HepG2 (cell line): ENCODE data around the gene GPR148. TPM values are rescaled to one million over a fixed set of nuclear protein-coding genes. Genes with fewer than 3 reads are reported as not detected.
A peak's percentile ranks its signal among the peaks of the same experiment; 100 is the strongest.

Experiments used
- ATF7-NPFF ChIP-seq: sonication (generic); formaldehyde crosslinking; IDR thresholded peaks from 2 replicates; pipeline ENCODE4 v1.8.1; 2023; ENCODE audit warnings: mild to moderate bottlenecking, low read depth, missing genetic modification reagents, moderate library complexity
- CENPT ChIP-seq: sonication (generic); formaldehyde crosslinking; IDR thresholded peaks from 2 replicates; pipeline ENCODE4 v1.8.0; 2022; ENCODE audit warnings: low read depth, mild to moderate bottlenecking, moderate library complexity, missing genetic modification reagents
- GABPB1 ChIP-seq: IDR thresholded peaks from 2 replicates; pipeline ENCODE4 v1.6.1; 2016; ENCODE audit warnings: mild to moderate bottlenecking, missing genetic modification reagents, moderate library complexity, missing compliant biosample characterization
- HNF4G ChIP-seq, 2 experiments: sonication (generic) in 1 of 2; formaldehyde crosslinking in 1 of 2; IDR thresholded peaks; 2 replicates each; pipeline versions ENCODE4 v1.4.0 to v1.6.1; 2011 to 2020; ENCODE audit warnings: borderline replicate concordance in 2 of 2, low read depth in 2 of 2, mild to moderate bottlenecking in 2 of 2, low read length in 1 of 2, missing genetic modification reagents in 1 of 2, moderate library complexity in 1 of 2
- HOXA5 ChIP-seq: sonication (generic); formaldehyde crosslinking; IDR thresholded peaks from 2 replicates; pipeline ENCODE4 v1.4.0; 2020; ENCODE audit warnings: missing genetic modification reagents
- HOXD1 ChIP-seq: sonication (generic); formaldehyde crosslinking; IDR thresholded peaks from 2 replicates; pipeline ENCODE4 v1.5.0; 2020; ENCODE audit warnings: missing genetic modification reagents
- KAT8 ChIP-seq: IDR thresholded peaks from 2 replicates; pipeline ENCODE4 v1.6.1; 2016; ENCODE audit warnings: missing genetic modification reagents, missing compliant biosample characterization
- KLF6 ChIP-seq: IDR thresholded peaks from 2 replicates; pipeline ENCODE4 v1.8.0; 2016; ENCODE audit warnings: missing biosample characterization, missing genetic modification reagents
- NRL ChIP-seq: sonication (generic); formaldehyde crosslinking; IDR thresholded peaks from 2 replicates; pipeline ENCODE4 v1.5.0; 2020; ENCODE audit warnings: missing genetic modification reagents, mild to moderate bottlenecking, moderate library complexity, borderline replicate concordance
- SOX6 ChIP-seq, 2 experiments: fragments of 450-650 bp in 1 of 2; sonication (generic) in 1 of 2; formaldehyde crosslinking in 1 of 2; IDR thresholded peaks; 2 replicates each; pipeline versions ENCODE4 v1.4.0 to v1.6.1; 2017 to 2020; ENCODE audit warnings: antibody characterized with exemption in 1 of 2, mild to moderate bottlenecking in 1 of 2, missing genetic modification reagents in 1 of 2
- TCF12 ChIP-seq, 2 experiments: fragments of 450-650 bp in 1 of 2; sonication (generic) in 1 of 2; formaldehyde crosslinking in 1 of 2; IDR thresholded peaks; 2 replicates each; pipeline versions ENCODE4 v1.6.1 to v1.8.0; 2017 to 2022; ENCODE audit warnings: antibody characterized with exemption in 1 of 2, mild to moderate bottlenecking in 1 of 2, missing genetic modification reagents in 1 of 2, moderate library complexity in 1 of 2
- XBP1 ChIP-seq: sonication (generic); formaldehyde crosslinking; IDR thresholded peaks from 2 replicates; pipeline ENCODE4 v1.5.0; 2020; ENCODE audit warnings: missing genetic modification reagents
- ZMYM4 ChIP-seq: sonication (generic); formaldehyde crosslinking; IDR thresholded peaks from 2 replicates; pipeline ENCODE4 v1.8.1; 2023; ENCODE audit warnings: mild to moderate bottlenecking, missing genetic modification reagents
- ZNF563 ChIP-seq: sonication (generic); formaldehyde crosslinking; IDR thresholded peaks from 2 replicates; pipeline ENCODE4 v1.8.0; 2022; ENCODE audit warnings: mild to moderate bottlenecking, moderate library complexity, missing genetic modification reagents
- ZNF749 ChIP-seq: sonication (generic); formaldehyde crosslinking; IDR thresholded peaks from 2 replicates; pipeline ENCODE4 v1.8.0; 2022; ENCODE audit warnings: mild to moderate bottlenecking, missing genetic modification reagents, moderate library complexity, borderline replicate concordance
- ZNF766 ChIP-seq: sonication (generic); formaldehyde crosslinking; IDR thresholded peaks from 2 replicates; pipeline ENCODE4 v1.5.0; 2020; ENCODE audit warnings: missing genetic modification reagents, borderline replicate concordance
- ZSCAN29 ChIP-seq: sonication (generic); formaldehyde crosslinking; conservative IDR thresholded peaks from 2 replicates; pipeline ENCODE4 v1.4.0; 2020; ENCODE audit warnings: mild to moderate bottlenecking, missing genetic modification reagents
- ZZZ3 ChIP-seq: sonication (generic); formaldehyde crosslinking; IDR thresholded peaks from 2 replicates; pipeline ENCODE4 v1.4.0; 2020; ENCODE audit warnings: missing genetic modification reagents, mild to moderate bottlenecking, borderline replicate concordance
- polyA plus RNA-seq, 8 experiments: library from polyadenylated mRNA; depleted of rRNA in 3 of 8; stranded (reverse) in 7 of 8; unstranded in 1 of 8; fragments of >200 nt; fragmentation: Illumina TruSeq in 4 of 8; extraction: Trizol in 4 of 8; gene quantifications; 2 replicates each; pipeline versions ENCODE4 v1.2.1 to v1.2.3, GENCODE V29; 2011 to 2016; ENCODE audit warnings: low read depth in 4 of 8, missing spikeins in 1 of 8, mixed read lengths in 1 of 8; ENCODE audit not compliant: insufficient read depth in 1 of 8
- total RNA-seq, 5 experiments: library from RNA; depleted of rRNA; stranded (reverse); fragments of >200 nt; fragmentation: Illumina TruSeq; extraction: Trizol; gene quantifications; 2 replicates each; pipeline ENCODE4 v1.2.3, GENCODE V29; 2016; ENCODE audit warnings: low read depth in 1 of 5
- TF ChIP-seq, protein P1 (sequence below): sonication (generic); formaldehyde crosslinking; IDR thresholded peaks from 2 replicates; pipeline ENCODE4 v1.8.1; 2023; ENCODE audit warnings: missing genetic modification reagents, mild to moderate bottlenecking, borderline replicate concordance
- TF ChIP-seq, protein P2 (sequence below): sonication (generic); formaldehyde crosslinking; IDR thresholded peaks from 2 replicates; pipeline ENCODE4 v1.4.0; 2020; ENCODE audit warnings: low read depth, mild to moderate bottlenecking, missing genetic modification reagents
- TF ChIP-seq, protein P3 (sequence below): sonication (generic); formaldehyde crosslinking; IDR thresholded peaks from 2 replicates; pipeline ENCODE4 v1.5.1; 2020; ENCODE audit warnings: mild to moderate bottlenecking, missing genetic modification reagents

GPR148 gene
- total and polyA plus RNA-seq, 2 of the 13 experiments (the other 11 are each of a cell fraction or from before 2014, with no cell fraction given) = not detected

DNA sequence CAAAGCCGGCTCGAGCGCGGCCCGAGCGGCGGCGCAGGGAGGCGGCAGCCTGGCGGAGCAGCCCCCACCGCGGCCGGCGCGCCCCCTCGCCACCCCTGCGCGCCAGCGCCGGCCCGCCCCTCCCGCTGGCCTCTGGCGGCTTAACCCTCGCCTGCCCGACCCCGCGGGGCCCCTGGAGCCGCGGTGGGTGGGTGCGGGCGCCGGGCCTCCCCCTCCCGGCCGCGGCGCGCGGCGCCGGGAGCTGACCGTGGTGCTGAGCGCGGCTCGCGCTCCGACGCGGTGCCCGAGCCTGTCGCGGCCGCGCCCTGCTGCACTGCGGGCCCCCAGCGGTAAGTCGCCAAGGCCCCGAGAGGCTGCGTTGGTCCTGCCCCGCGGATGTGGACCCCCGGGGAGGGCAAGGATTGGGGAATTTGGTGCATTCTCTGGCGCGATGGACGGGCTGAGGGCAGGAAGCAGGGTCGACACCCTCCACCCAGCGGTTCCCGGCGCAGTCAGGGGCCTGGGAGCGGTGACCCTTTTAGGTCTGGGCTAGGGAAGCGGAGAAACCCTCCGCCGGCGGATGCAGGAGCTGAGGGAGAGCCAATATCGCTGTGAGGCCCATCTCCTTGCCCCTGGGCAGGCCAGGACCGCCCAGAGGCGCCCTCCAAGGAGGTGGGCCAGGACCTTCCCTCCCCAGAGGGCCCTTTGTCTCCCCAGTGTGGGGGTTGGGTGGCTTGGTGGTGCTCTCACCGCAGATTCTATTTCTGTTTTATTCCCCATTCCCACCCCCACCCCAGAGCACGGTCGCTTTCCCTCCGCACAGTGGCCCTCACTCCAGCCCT is 27.4 kb downstream of the GPR148 start (continued):
- TF ChIP-seq ATF7-NPFF (CRISPR knock-in tag) (peak; percentile 88; the same call in 1 of the 2 replicates), ZZZ3 (CRISPR knock-in tag) (no peak), GABPB1 (CRISPR knock-in tag) (peak; percentile 44; the same call in 1 of the 2 replicates), HOXD1 (CRISPR knock-in tag) (no peak), SOX6 (IDR thresholded peaks at IDR 0.05) (no peak), SOX6 (CRISPR knock-in tag; IDR thresholded peaks at IDR 0.05) (no peak), HOXA5 (CRISPR knock-in tag) (peak; percentile 44; the same call in 1 of the 2 replicates), ZSCAN29 (CRISPR knock-in tag) (no peak), ZNF563 (CRISPR knock-in tag) (peak; percentile 89; the same call in 1 of the 2 replicates), HNF4G (IDR thresholded peaks at IDR 0.05; ENCODE audit: borderline replicate concordance, low read depth, low read length) (no peak), HNF4G (CRISPR knock-in tag; IDR thresholded peaks at IDR 0.05; ENCODE audit: borderline replicate concordance, low read depth) (no peak), KLF6 (0 out of 2 replicates have a peak, but pooled peaks have one; percentile 47), NRL (CRISPR knock-in tag) (no peak), XBP1 (CRISPR knock-in tag) (no peak), TCF12 (IDR thresholded peaks at IDR 0.05) (no peak), TCF12 (CRISPR knock-in tag; IDR thresholded peaks at IDR 0.05) (no peak), CENPT (0 out of 2 replicates have a peak, but pooled peaks have one; percentile 64), ZNF766 (no peak), ZMYM4 (0 out of 2 replicates have a peak, but pooled peaks have one; percentile 26), KAT8 (CRISPR knock-in tag) (no peak), ZNF749 (CRISPR knock-in tag) (0 out of 2 replicates have a peak, but pooled peaks have one; percentile 48)
- TF ChIP-seq, protein P1, sequence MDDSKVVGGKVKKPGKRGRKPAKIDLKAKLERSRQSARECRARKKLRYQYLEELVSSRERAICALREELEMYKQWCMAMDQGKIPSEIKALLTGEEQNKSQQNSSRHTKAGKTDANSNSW (CRISPR knock-in tag) = no peak
- TF ChIP-seq, protein P2, sequence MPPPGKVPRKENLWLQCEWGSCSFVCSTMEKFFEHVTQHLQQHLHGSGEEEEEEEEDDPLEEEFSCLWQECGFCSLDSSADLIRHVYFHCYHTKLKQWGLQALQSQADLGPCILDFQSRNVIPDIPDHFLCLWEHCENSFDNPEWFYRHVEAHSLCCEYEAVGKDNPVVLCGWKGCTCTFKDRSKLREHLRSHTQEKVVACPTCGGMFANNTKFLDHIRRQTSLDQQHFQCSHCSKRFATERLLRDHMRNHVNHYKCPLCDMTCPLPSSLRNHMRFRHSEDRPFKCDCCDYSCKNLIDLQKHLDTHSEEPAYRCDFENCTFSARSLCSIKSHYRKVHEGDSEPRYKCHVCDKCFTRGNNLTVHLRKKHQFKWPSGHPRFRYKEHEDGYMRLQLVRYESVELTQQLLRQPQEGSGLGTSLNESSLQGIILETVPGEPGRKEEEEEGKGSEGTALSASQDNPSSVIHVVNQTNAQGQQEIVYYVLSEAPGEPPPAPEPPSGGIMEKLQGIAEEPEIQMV (CRISPR knock-in tag) = peak; percentile 31; the same call in 1 of the 2 replicates
- TF ChIP-seq, protein P3, sequence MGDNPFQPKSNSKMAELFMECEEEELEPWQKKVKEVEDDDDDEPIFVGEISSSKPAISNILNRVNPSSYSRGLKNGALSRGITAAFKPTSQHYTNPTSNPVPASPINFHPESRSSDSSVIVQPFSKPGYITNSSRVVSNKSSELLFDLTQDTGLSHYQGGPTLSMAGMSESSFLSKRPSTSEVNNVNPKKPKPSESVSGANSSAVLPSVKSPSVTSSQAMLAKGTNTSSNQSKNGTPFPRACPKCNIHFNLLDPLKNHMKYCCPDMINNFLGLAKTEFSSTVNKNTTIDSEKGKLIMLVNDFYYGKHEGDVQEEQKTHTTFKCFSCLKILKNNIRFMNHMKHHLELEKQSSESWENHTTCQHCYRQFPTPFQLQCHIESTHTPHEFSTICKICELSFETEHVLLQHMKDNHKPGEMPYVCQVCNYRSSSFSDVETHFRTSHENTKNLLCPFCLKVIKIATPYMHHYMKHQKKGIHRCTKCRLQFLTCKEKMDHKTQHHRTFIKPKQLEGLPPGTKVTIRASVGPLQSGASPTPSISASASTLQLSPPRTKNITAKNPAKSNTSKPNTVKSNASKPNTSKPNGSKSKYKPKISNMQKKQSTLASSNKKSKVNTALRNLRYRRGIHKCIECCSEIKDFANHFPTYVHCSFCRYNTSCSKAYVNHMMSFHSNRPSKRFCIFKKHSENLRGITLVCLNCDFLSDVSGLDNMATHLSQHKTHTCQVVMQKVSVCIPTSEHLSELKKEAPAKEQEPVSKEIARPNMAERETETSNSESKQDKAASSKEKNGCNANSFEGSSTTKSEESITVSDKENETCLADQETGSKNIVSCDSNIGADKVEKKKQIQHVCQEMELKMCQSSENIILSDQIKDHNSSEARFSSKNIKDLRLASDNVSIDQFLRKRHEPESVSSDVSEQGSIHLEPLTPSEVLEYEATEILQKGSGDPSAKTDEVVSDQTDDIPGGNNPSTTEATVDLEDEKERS (CRISPR knock-in tag) = no peak
